Activated CD4-positive, alpha-beta T cell treated with anti-CD3 and anti-CD28 coated beads, Interleukin-2, amount 50 U/mL, for 4 hours (primary cell): ENCODE data around the gene TMEM80.
"Not testable (repeated sequence)": the region's sequence is repeated elsewhere in the genome, so short reads cannot be mapped to it uniquely, and the experiment has no call there.

ENCODE experiments used
- DNase-seq, 2 experiments: peaks; one replicate each; pipeline ENCODE4 v3.0.0-alpha.2; 2020

TMEM80 gene

GRCh38 chr11:723120-723883 lies 27.7 kb downstream of the TMEM80 start:
- peak; percentile 30 to 33 for DNase-seq

- DNase-seq, result no peak
Observed at GRCh38 chr11:724049-724777, 28.6 kb downstream of the TMEM80 start.

- no peak for DNase-seq
Observed at GRCh38 chr11:724778-725386, 29.3 kb downstream of the TMEM80 start.

- DNase-seq, result no peak
Observed at GRCh38 chr11:725624-726202, 30.1 kb downstream of the TMEM80 start.

GRCh38 chr11:726278-727220 lies 30.9 kb downstream of the TMEM80 start:
- DNase-seq, result peak; percentile 35 to 46

GRCh38 chr11:727281-727701 lies 31.7 kb downstream of the TMEM80 start:
- DNase-seq, result no peak

- peak; percentile 71 to 73 for DNase-seq
Observed at GRCh38 chr11:727859-728748, 32.5 kb downstream of the TMEM80 start.

- no peak for DNase-seq
Observed at GRCh38 chr11:728901-729491, 33.4 kb downstream of the TMEM80 start.

- DNase-seq, result no peak
Observed at GRCh38 chr11:729492-730074, 34.0 kb downstream of the TMEM80 start.

- no peak for DNase-seq
Observed at GRCh38 chr11:733072-733471, 37.5 kb downstream of the TMEM80 start.

- not testable (repeated sequence) for DNase-seq
Observed at GRCh38 chr11:734541-734940, 38.9 kb downstream of the TMEM80 start.

GRCh38 chr11:737366-737765 lies 41.8 kb downstream of the TMEM80 start:
- no peak for DNase-seq

GRCh38 chr11:737899-738298 lies 42.3 kb downstream of the TMEM80 start:
- DNase-seq, result not testable (repeated sequence)

- DNase-seq, result no peak
Observed at GRCh38 chr11:742156-742546, 46.5 kb downstream of the TMEM80 start.

- DNase-seq, result no peak
Observed at GRCh38 chr11:742571-743201, 47.1 kb downstream of the TMEM80 start.

GRCh38 chr11:745428-745827 lies 49.8 kb downstream of the TMEM80 start:
- DNase-seq, result no peak

- DNase-seq, result peak; percentile 21 to 23
Observed at GRCh38 chr11:746289-747157, 50.9 kb downstream of the TMEM80 start.

GRCh38 chr11:747158-748006 lies 51.8 kb downstream of the TMEM80 start, which contains the start of gene TALDO1:
TALDO1 (plus strand) TSS chr11:747464; CDS start chr11:747482, 18 bp downstream.
- DNase-seq, result peak; percentile 59 to 61
